NK-92 (cell line): ENCODE results near the gene SH3PXD2A.
"Not testable (repeated sequence)": the region's sequence is repeated elsewhere in the genome, so short reads cannot be mapped to it uniquely, and the experiment has no call there.

ENCODE experiments used
- DNase-seq: peaks from one replicate; lab custom pipeline; 2025; ENCODE audit not compliant: unreplicated experiment; lab: John Stamatoyannopoulos, UW

Gene SH3PXD2A

GRCh38 chr10:103813312-103813711 is 42.1 kb downstream of the SH3PXD2A start:
- DNase-seq, result not testable (repeated sequence)

- DNase-seq, result no peak
Observed at GRCh38 chr10:103812432-103812831, 42.9 kb downstream of the SH3PXD2A start.

DNA sequence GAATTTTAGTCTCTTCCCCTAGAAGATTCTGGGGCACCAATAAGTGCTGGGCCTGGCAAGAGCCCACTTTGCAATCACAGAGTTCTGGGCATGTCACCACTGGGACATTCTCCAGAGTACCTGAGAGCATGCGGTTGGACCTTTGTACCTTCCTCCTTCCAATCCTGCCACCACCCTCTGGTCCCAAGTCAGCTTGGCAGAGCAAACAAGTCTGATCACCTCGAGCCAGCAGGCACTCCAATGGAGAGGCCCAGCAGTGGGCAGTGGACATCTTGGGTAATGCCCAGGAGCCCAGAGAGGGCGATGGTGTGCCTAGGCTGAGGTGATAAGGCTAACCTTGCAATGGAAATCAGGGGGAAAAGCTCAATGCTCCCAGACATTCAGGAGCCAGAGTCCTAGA is 43.4 kb downstream of the SH3PXD2A start:
- DNase-seq, result no peak

GRCh38 chr10:103811463-103811862 is 43.9 kb downstream of the SH3PXD2A start:
- DNase-seq, result no peak

- no peak for DNase-seq
Observed at GRCh38 chr10:103808780-103809179, 46.6 kb downstream of the SH3PXD2A start.

DNA sequence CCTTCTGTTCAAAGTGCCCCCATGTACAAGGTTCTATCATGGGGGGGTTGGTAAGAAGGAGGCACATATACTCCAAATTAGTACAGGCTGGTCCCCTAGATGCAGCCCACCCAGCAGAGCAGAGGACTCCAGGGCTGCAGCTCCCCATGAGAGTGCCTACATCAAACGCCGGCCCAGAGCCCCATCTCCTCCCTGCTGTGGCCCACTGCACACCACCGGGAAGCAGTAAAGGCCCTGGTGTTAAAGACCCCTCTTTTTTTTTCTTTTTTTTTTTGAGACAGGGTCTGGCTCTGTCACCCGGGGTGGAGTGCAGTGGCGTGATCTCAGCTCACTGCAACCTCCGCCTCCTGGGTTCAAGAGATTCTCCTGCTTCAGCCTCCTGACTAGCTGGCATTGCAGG is 47.4 kb downstream of the SH3PXD2A start:
- DNase-seq, result no peak

DNA sequence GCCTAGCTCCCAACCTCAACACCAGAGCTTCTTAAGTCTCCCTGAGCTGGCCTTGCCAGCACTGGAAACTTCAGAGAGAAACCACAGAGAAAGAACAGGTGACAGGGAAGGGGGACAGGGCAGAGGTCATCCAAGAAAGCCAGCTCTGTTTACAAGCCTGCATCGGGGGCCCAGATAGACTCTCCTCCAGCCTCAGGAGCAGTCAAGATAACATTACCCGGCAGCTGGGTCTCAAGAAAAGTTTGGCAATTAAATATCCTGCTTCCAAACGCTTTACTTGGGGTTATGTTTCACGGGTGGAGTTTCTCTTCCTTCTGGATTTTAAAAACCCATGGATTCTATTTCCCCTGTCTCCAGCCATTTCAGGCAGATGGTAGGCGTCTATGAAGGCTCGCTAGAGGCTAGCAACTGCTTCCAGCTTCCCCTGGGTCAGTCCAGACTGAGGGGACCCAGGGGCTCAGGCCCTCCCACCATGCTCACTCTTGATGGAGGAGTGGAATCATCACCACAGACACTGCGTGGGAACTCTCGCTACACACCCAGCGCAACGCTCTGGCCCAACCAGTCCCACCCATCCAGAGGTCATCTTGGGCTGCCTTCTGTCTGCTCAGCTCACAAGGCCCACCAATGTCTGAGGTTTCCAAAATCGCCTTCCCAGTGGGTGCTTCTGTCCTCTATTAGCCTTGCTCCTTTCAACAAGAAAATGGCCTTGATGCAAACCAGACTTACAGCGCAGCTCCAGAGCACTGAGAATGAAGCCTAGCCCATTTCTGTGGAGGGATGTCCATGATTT is 48.8 kb downstream of the SH3PXD2A start:
- no peak for DNase-seq

GRCh38 chr10:103805781-103806180 is 49.6 kb downstream of the SH3PXD2A start:
- no peak for DNase-seq

GRCh38 chr10:103804871-103805270 is 50.5 kb downstream of the SH3PXD2A start:
- DNase-seq, result no peak

DNA sequence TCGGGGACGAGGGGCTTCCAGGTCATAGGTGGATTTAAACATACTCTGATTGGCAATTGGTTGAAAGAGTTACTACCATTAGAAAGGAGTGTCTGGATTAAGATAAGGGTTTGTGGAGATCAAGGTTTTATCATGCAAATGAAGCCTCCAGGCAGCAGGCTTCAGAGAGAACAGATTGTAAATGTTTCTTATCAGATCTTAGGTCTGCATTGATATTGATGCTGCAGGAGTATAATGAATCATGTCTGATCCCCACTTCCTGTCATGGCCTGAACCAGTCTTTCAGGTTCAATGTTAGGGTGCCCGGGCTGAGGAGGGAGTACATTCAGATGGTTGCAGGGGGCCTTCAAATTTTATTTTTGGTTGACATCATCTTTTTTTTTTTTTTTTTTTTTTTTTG is 51.4 kb downstream of the SH3PXD2A start:
- no peak for DNase-seq

GRCh38 chr10:103802637-103803353 is 52.6 kb downstream of the SH3PXD2A start:
- DNase-seq, result no peak

GRCh38 chr10:103802081-103802480 is 53.3 kb downstream of the SH3PXD2A start:
- no peak for DNase-seq

DNA sequence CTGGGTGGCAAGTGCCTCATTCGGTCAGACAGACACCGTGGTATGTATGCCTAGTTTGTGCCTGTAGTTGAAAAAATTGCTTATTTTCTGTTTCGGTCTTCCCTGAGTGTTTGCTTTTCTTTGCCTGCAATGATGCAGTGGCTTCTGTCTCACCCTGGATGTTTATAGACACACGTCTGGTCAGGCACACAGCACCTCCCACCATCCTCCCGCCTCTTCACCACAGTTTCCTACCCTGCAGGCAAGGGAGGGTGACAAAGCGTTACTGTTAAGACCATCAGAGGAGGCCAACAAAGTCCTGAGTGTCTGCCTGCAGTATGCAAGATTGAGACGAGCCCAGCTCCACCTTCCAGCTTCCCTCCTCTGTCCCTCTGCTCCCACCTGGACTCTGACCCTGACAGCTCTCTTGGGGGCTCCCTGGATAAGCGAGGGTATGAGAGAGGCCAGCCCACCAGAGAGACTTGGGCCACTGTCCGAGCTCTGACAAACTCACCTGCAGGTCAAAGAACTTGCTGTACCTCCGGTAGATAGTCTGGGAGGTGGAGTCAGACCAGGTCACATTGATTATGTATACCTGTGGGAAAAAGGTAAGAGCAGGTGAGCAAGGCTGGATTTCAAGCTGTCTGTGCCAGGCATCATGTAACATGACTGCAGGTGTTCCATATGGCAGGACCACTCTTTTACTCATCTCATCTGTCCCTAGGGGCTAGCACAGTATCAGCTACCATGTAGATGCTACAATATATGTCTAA is 54.4 kb downstream of the SH3PXD2A start:
- DNase-seq, result no peak

- DNase-seq, result no peak
Observed at GRCh38 chr10:103800089-103800488, 55.3 kb downstream of the SH3PXD2A start.

DNA sequence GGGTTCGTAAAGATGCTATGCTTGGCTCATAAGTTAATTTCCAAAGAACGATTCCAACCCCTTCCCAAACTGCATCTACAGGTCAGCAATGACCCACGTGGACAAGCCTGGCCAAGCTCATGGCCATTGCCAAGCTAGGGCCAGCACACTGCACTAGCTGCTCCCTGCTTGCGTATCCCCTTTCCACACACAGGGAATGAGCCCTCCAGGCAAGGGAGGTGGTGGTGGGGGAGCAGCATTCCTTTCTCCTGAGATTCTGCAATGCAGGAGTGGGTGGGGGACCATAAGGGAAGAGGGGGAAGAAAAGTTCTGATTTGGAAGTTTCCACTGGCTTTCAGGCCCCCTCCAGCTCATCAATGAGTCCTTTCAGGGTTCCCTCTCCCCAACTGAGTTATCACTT is 56.0 kb downstream of the SH3PXD2A start:
- no peak for DNase-seq

- DNase-seq, result no peak
Observed at GRCh38 chr10:103798511-103798910, 56.9 kb downstream of the SH3PXD2A start.

GRCh38 chr10:103797857-103798256 is 57.5 kb downstream of the SH3PXD2A start:
- no peak for DNase-seq

DNA sequence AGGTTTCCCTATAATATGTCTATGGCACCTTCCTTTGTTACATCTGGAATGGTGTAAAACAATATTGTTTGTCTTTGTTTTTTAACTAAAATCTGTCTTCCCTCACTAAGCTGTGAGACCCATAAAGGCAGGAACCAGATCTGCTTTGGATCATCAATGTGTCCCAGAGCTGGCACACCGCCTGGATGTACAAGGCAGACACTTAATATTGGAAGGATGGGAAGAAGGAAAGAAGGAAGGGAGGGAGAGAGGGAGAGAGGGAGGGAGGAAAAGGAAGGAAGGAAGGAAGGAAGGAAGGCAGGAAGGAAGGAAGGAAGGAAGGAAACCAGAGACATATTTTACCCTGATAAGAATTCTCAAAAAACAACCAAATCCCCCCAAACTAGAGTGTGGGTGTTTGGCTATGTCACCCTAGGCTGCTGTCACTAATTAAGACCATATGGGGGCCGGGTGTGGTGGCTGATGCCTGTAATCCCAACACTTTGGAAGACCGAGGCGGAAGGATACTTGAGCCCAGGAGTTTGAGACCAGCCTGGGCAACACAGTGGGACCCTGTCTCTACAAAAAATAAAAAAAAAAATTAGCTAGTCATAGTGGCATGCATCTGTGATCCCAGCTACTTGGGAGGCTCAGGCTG is 59.6 kb downstream of the SH3PXD2A start:
- no peak for DNase-seq

DNA sequence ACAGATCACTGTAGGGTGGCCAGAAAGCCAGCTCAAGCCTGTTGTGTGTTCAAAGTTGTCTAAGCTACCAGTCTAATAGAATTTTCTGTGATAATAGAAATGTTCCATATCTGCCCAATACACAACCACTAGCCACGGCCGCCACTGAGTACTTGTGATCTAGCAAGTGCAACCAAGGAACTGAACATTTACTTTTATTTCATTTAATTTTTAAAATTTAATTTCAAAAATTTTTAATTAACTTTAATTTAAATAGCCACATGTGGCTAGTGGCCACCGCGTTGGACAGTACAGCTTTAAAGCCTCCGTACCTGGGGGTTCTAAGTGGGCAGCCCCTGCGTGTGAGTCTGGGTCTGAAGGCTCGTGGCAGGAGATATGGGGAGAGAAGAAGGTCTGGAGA is 60.4 kb downstream of the SH3PXD2A start:
- DNase-seq, result no peak

DNA sequence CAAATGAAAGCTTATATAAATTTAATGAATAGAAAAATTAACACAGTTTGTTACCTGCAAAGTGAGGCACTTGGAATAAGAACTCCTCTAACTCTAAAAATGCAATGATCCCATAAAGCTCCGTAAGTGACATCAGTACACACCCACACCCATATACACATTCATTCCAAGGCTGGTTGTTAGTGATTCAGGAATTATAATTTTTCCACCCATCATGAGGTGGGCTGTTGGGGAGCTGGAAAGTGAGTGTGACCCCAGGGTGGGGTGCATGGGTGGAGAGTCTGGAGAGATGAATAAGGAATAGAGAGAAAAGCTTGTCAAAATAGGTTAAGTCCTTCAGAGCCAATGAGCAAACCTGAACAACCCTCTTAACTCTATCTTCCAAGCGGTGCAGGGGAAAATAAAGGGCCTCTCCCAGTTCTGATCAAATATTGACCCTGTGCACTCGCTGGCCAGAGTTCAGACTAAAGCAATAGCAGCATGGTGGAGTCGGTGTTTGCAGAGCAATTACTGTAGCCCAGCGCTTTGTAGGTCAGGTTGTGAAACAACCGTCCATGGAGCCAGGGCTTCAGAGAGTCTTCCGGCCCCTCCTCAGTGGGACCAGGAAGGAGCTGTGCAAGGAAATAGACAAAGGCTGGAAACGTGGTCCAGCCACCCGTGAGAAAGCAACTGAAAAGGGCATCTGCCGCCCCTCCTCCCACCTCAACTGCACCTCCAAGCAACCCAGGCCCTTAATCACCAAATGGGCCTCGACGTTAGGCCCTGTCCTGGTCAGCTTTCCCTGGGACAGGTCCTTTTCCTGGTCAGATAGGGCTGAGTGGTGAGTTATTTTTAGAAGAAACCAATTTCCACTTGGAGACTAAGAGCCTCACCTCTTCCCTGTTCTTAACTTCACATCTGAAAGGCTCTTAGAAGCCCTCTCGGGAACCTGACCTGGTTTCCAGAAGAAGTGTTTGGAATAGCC is 61.2 kb downstream of the SH3PXD2A start:
- no peak for DNase-seq
